Measurements from ENCODE around the gene CEBPZOS.
"Not testable (repeated sequence)": the region's sequence is repeated elsewhere in the genome, so short reads cannot be mapped to it uniquely, and the experiment has no call there.

- not testable (repeated sequence) for TF ChIP-seq RBBP5 (conservative IDR thresholded peaks at IDR 0.05); RAD21 (IDR thresholded peaks at IDR 0.05; ENCODE audit: insufficient read depth, low read depth, low read length); POLR2A (IDR thresholded peaks at IDR 0.05; ENCODE audit: low read depth, low read length)
These were observed 8.9 kb downstream of the CEBPZOS start for GRCh38 chr2:37205071-37205661.
